HS-27A (cell line): ENCODE data around the gene TBC1D3B.
"Not testable (repeated sequence)": the region's sequence is repeated elsewhere in the genome, so short reads cannot be mapped to it uniquely, and the experiment has no call there.

ENCODE experiments used
- DNase-seq: peaks from one replicate; pipeline ENCODE4 v3.0.0-alpha.2; 2012; ENCODE audit warnings: low read depth, missing footprints

The TBC1D3B gene

DNA sequence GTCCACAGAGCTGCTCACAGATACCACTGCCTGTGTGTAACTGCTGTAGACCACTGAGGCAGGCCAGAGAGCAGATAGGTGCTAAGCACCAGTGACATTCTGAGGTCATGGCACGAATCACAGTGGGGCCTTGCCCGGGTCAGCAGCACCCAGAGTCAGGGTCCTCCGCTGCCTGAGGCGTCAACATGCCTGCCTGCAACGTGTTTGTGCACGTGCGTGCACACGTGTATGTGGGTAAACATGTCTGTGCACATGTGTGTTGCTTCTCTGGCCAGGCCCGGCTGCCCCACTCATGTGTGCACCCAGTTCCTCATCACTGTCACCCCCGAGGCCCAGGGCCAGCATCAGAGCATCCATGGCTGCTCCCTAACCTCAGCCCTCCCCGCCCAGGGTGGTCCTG, at the start of gene TBC1D3B:
Gene TBC1D3B (minus strand): TSS at position 101 of the 400 bp plus-strand sequence. CDS start 1,586 bp downstream, outside the sequence.
- DNase-seq, result not testable (repeated sequence)

DNA sequence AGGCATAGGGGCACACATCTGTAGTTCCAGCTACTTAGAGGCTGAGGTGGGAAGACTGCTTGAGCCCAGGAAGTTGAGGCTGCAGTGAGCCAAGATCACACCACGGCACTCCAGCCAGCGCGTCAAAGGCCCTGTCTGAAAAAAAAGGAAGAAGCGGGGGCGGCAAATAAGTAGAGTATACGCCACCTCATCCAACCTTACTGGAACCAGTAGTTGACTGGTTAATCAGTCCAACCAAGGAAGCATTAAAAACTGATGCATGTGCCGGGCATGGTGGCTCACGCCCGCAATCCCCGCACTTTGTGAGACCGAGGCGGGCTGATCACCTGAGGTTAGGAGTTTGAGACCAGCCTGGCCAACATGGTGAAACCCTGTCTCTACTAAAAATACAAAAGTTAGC, 46.5 kb upstream of the TBC1D3B start:
- not testable (repeated sequence) for DNase-seq

GRCh38 chr17:36221581-36222100, 45.2 kb upstream of the TBC1D3B start:
- DNase-seq, result not testable (repeated sequence)

DNA sequence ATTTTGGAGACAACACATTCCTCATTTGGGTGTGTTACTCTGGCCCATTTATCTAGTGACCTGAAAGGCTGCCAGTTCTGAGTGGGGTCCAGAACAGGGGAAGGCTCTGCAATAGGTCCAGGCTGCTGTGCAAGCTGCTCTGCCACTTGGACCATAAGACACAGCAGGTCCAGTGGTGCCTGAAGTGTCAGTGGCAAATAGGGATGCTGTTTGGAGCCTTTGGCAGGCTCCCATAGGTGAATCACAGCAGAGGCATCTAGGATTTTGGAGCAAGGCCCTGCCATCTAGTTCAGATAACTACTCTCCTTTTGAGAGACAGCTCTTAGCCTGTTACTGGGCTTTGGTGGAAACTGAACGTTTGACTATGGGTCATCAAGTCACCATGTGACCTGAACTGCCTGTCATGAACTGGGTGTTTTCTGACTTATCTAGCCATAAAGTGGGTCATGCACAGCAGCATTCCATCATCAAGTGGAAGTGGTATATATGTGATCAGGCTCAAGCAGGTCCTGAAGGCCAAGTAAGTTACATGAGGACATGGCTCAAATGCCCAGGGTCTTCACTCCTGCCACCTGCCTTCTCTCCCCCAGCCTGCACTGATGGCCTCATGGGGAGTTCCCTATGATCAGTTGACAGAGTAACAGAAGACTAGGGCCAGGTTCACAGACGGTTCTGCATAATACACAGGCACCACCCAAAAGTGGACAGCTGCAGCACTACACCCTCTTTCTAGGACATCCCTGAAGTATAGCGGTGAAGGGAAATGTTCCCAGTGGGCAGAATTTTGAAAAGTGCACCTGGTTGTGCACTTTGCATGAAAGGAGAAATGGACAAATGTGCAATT, 44.5 kb upstream of the TBC1D3B start:
- DNase-seq, result not testable (repeated sequence)

GRCh38 chr17:36219556-36219955, 43.1 kb upstream of the TBC1D3B start:
- DNase-seq, result not testable (repeated sequence)

DNA sequence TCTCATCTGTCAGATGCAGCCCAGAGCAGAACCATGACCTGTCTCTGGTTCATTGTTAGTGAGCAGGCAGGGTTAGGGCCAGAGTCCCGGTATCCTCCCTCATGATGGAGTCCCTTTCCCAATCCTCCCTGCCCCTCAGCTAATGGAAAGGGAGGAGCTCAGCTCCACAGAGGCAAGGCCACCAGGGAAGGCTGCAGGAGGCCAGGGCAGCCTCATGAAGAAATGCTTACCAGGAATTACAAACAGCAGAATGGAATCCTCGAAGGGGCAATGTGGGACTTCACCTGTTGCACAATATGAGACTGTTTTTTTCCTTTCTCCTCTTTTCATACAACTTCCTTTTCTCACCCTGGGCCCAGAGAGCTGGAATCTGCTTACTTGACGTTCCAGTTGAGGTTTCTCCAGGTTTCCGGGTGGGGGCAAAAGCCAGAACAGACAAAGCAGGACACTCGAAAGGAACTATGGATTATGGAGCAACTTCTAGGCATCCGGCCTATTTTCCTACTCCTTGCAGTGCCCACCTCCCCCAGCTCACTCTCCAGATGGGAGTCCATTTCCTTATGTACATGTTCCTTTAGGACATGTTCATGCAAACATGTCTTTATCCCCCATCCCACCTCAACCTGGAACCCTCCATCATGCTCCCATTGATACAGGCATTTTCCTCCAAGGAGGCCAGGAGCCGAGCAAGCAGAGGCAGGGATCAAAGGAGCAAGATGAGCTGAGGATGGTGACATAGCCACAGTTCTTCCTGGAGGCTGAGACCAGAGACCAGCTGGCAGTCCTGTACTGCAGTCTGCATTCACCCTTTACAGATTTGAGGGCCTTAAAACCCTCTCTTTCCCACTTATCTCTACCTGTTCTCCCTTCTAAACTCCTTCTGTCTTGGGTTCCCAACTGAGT, 39.2 kb upstream of the TBC1D3B start:
- not testable (repeated sequence) for DNase-seq

- DNase-seq, result no peak
These were observed 38.5 kb upstream of the TBC1D3B start for GRCh38 chr17:36214918-36215317.

DNA sequence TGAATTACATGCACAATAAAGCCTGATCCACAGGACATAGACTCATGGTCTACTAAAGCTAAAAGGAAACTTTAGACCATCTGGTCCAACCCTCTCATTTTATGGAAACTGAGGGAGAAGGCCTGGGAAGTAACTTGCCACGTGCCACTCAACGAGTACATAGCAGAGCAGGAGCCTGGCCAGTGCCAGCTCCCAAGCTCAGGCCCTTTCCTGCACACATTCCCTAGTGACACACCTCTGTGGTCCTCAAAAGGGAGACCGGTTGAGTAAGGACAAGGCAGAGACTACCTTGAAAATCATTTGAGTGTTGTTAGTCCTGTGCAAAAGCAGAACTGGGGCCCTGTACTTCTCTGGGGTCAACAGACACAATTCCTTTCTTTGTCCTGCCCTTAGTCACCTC, 37.3 kb upstream of the TBC1D3B start:
- DNase-seq, result no peak

DNA sequence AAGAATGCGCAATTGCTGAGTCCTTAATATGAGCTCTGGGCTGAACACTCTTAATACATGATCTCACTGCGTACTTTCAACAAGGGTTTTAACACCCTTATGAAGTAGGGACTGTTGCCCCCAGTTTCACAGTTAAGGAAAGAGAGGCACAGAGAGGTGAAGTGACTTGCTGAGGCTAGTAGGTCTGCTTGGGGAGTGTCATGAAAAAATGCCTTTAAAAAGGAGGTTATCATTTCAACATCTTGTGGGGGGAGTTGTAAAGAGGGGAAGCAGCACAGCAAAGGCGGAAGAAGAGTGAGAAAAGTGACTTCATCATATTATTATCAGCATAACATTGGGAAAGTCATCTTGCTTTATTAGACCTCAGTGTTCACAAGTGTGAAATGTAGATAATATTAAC, 36.5 kb upstream of the TBC1D3B start:
- no peak for DNase-seq

DNA sequence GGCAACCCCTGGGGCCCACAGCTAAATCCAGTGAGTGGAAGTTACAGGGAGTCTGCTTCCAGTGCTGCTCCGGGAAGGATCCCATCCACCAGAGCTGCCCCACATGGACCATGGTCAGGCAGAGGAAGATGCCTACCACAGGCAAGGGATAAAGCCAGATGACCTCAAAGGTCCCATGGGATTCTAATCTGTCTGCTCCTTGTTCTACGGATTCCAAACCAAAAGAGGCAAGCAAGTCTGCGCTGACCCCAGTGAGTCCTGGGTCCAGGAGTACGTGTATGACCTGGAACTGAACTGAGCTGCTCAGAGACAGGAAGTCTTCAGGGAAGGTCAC, 35.8 kb upstream of the TBC1D3B start:
- no peak for DNase-seq

DNA sequence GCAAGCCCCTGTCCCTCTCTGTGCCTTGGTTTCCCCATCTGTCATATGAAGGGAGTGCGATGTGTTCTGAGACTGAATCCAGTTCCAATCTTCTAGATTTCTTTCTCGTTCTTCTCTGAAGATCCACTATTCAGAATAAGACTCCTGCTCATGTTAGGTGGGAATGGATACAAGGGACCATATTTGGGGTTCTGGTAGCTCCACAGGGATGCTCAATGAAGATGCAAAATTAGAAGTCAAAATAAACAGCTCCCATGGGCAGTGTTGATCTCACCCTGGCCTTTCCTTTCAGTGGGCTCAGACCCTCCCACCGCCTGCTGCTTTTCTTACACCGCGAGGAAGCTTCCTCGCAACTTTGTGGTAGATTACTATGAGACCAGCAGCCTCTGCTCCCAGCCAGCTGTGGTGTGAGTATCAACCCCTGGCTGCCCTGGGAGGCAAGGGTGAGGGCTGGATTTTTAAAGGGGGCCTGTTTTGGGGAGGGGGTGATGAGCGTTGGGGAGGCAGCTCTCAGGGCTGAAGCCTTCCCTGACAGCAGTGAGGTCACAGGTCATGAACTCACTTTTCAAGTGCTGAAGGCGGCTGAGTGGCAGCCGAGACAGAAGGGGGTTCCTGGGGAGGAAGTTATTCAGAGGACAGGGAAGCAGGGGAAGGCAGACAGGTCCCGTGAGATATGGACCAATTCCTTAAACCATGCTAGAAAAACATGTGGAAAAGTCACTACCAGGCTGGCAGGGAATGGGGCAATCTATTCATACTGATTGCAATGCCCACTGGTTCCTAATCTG, 35.2 kb upstream of the TBC1D3B start:
- not testable (repeated sequence) for DNase-seq

DNA sequence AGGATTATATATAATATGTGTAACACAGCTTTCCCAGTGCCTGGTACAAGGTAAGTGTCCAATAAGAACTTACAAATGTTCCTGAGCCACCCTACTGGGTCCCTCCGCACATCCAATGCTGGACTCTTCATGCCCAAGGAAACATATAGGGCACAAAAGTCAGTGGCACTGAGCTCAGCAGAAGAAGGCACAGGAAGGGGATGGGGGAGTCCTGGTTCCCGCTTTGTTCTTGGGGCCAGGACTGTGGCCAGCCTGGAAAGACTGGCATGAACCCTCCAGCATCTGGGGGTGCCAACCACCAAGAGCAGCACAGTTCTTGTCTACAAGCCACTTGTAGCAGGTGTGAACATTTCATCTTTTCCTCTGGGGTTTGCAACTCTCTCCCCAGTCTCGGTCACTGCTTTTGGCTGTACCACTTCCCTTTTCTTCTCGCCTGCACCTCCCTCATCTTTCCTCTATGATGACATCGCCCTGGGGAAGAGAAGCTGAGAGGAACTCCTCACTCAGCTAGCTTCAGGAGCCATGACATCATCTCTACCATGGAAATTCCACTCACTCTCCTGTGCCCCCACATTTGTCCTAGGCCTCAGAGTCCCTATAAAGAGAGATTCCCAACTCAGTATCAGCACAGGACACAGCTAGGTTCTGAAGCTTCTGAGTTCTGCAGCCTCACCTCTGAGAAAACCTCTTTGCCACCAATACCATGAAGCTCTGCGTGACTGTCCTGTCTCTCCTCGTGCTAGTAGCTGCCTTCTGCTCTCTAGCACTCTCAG, 34.2 kb upstream of the TBC1D3B start, which contains the start of gene CCL4L2:
Gene CCL4L2 (plus strand): TSS at position 625 of the 773 bp plus-strand sequence.
- DNase-seq, result not testable (repeated sequence)

GRCh38 chr17:36209575-36209974, 33.1 kb upstream of the TBC1D3B start:
- DNase-seq, result no peak

- DNase-seq, result not testable (repeated sequence)
These were observed 30.9 kb upstream of the TBC1D3B start for GRCh38 chr17:36207383-36207782.

DNA sequence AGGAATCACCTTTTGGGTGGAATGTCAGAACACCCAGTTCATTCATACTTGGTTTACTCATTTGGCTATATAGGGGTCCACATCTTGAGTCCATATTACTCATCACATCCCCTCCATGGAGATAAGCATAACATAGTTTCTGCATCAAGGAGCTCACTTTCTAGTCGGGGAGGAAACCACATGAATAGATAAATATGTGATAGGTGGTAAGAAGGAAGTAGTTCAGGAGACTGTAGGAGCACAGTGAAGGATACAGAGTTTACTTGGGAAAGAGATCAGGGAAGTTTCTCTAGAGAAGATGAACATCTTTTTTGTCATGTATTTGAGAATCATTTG, 30.0 kb upstream of the TBC1D3B start:
- DNase-seq, result not testable (repeated sequence)

GRCh38 chr17:36205637-36206485, 29.4 kb upstream of the TBC1D3B start:
- no peak for DNase-seq

DNA sequence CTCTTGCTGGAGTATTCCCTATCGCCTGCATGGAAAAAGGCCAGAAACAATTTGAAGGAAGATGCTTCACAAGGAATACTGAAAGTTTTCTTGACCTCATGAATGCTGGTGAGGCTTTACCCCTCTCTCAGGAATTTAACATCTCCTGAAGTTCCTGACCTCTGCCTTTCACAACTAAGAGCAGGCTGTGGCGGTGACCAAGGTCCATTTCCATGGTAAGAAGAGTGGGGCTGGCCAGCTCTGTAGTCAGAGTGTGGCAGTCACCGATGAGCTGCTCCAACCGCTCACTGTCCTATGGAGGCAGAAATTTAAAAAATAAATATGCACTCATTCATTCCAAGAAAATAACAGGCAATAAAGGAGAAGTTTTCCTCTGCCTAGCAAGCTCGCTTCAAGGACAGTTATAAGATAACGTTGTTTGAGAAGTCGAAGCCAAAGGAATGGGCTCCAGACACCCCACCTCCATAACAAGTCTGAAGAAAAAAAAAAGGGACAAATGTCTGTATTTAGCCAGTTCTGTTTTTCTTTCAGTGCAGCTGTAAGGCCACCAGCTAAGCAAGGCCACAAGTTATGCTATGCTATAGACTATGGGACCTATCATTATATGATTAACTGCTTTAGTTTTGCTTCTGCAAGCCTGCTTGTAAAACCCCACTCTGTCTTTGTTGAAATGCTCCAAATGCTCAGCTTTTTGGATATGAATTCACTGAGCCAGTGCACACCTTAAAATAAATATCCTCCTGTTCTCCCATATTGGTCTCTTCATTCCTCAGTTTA, 28.5 kb upstream of the TBC1D3B start:
- no peak for DNase-seq

DNA sequence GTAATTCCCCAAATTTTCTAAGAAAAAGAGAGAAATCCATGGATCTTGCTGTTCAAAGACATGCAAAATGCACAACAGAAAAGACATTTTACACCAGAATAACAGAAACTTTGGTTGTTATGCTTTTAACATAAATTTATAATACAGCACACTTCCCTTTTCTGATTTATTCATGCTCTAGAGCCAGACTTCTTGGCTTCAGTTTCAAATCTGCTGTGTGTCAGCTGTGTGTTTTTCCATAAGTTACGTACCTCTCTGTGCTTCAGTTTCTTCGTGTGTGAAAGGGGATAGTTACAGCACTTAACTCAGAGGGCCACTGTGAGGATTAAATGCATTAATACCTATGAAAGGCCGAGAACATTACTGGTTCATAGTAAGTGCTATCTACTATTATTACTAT, 26.9 kb upstream of the TBC1D3B start:
- DNase-seq, result no peak

DNA sequence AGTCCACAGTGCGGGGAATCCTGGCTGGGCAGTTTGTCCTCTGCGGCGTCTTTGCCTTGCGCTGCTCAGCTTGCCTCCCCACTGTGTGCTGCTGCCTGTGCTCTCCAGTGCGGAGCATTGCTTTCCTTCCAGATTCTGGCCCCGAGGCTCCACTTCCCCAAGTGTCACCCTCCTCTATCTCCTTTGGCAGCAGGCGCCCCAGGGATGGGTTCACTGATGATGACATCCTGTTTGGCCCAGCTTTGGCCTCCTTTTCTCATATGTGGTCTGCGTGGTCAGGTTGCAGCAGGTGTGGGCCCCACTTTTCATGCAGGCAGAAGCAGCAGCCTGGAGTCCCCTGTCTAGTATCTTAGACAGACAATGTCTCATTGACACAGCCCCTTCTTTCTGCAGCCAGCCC, 25.1 kb upstream of the TBC1D3B start:
- not testable (repeated sequence) for DNase-seq
